ENCODE results near the gene CSN1S1.
"Not testable (repeated sequence)": the region's sequence is repeated elsewhere in the genome, so short reads cannot be mapped to it uniquely, and the experiment has no call there.

DNA sequence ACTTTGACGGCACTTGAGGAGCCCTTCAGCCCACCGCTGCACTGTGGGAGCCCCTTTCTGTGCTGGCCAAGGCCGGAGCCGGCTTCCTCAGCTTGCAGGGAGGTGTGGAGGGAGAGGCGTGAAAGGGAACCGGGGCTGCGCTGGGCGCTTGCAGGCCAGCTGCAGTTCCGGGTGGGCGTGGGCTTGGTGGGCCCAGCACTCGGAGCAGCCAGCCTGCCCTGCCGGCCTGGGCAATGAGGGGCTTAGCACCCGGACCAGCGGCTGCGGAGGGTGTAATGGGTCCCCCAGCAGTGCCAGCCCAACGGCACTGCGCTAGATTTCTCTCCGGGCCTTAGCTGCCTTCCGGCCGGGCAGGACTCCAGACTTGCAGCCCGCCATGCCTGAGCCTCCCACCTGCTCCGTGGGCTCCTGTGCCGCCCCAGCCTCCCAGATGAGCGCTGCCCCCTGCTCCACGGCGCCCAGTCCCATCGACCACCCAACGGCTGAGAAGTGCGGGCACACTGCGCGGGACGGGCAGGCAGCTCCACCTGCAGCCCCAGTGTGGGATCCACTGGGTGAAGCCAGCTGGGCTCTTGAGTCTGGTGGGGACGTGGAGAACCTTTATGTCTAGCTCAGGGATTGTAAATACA lies 7.0 kb upstream of the CSN1S1 start:
- TF ChIP-seq, protein P1, sequence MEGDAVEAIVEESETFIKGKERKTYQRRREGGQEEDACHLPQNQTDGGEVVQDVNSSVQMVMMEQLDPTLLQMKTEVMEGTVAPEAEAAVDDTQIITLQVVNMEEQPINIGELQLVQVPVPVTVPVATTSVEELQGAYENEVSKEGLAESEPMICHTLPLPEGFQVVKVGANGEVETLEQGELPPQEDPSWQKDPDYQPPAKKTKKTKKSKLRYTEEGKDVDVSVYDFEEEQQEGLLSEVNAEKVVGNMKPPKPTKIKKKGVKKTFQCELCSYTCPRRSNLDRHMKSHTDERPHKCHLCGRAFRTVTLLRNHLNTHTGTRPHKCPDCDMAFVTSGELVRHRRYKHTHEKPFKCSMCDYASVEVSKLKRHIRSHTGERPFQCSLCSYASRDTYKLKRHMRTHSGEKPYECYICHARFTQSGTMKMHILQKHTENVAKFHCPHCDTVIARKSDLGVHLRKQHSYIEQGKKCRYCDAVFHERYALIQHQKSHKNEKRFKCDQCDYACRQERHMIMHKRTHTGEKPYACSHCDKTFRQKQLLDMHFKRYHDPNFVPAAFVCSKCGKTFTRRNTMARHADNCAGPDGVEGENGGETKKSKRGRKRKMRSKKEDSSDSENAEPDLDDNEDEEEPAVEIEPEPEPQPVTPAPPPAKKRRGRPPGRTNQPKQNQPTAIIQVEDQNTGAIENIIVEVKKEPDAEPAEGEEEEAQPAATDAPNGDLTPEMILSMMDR (IDR thresholded peaks at IDR 0.05; ENCODE audit: insufficient read depth, low read depth, low read length): not testable (repeated sequence)
- TF ChIP-seq EZH2 (IDR thresholded peaks at IDR 0.05; ENCODE audit: insufficient read depth, low read length): not testable (repeated sequence)

Data from astrocyte (in vitro differentiated cells and primary cell).